ENCODE measurements around the gene EPO.
"Not testable (repeated sequence)": the region's sequence is repeated elsewhere in the genome, so short reads cannot be mapped to it uniquely, and the experiment has no call there.

EPO gene

GRCh38 chr7:100744605-100745004 is 24.3 kb downstream of the EPO start:
- DNase-seq = no peak

- DNase-seq = no peak
Measured at GRCh38 chr7:100745184-100745583, 24.9 kb downstream of the EPO start.

- DNase-seq = no peak
Measured at GRCh38 chr7:100752994-100753393, 32.7 kb downstream of the EPO start.

- DNase-seq = no peak
Measured at GRCh38 chr7:100753750-100754149, 33.5 kb downstream of the EPO start.

GRCh38 chr7:100759357-100760171 is 39.3 kb downstream of the EPO start:
- no peak for DNase-seq

- DNase-seq = not testable (repeated sequence)
Measured at GRCh38 chr7:100762841-100763240, 42.6 kb downstream of the EPO start.

GRCh38 chr7:100763556-100764140 is 43.4 kb downstream of the EPO start:
- no peak for DNase-seq

GRCh38 chr7:100764841-100765240 is 44.6 kb downstream of the EPO start:
- no peak for DNase-seq

- DNase-seq = no peak
Measured at GRCh38 chr7:100765250-100765649, 45.0 kb downstream of the EPO start.

- no peak for DNase-seq
Measured at GRCh38 chr7:100768784-100769183, 48.5 kb downstream of the EPO start.

Data from stimulated activated CD4-positive, alpha-beta T cell treated with anti-CD3 and anti-CD28 coated beads, Interleukin-12 subunit alpha, Interleukin-12 subunit beta, amount 100 ng/mL, for 4 hours (primary cell).